T1000 (cell line): ENCODE results near the gene PNP.
"Not testable (repeated sequence)": the region's sequence is repeated elsewhere in the genome, so short reads cannot be mapped to it uniquely, and the experiment has no call there.

Experiments used
- DNase-seq: peaks from one replicate; lab custom pipeline; 2025; ENCODE audit warnings: mixed read lengths; lab: John Stamatoyannopoulos, UW

The PNP gene

GRCh38 chr14:20469242-20469889 lies at the start of gene PNP:
TSS of gene PNP (plus strand) at chr14:20469406. CDS start at chr14:20469525, 119 bp downstream.
- peak; percentile 83 for DNase-seq

GRCh38 chr14:20419419-20419818 lies 49.8 kb upstream of the PNP start:
- no peak for DNase-seq

- DNase-seq, result no peak
These were observed 47.9 kb upstream of the PNP start for GRCh38 chr14:20421267-20421666.

- DNase-seq, result no peak
These were observed 46.3 kb upstream of the PNP start for GRCh38 chr14:20422886-20423285.

- DNase-seq, result no peak
These were observed 44.4 kb upstream of the PNP start for GRCh38 chr14:20424851-20425250.

GRCh38 chr14:20427231-20428009 lies 41.8 kb upstream of the PNP start:
- no peak for DNase-seq

- DNase-seq, result no peak
These were observed 41.2 kb upstream of the PNP start for GRCh38 chr14:20428010-20428365.

GRCh38 chr14:20428802-20429201 lies 40.4 kb upstream of the PNP start:
- DNase-seq, result no peak

GRCh38 chr14:20429801-20430669 lies 39.2 kb upstream of the PNP start:
- no peak for DNase-seq

- no peak for DNase-seq
These were observed 34.3 kb upstream of the PNP start for GRCh38 chr14:20434701-20435581.

GRCh38 chr14:20435582-20436362 lies 33.4 kb upstream of the PNP start, which contains the start of gene KLHL33:
TSS of gene KLHL33 (minus strand) at chr14:20436166. CDS start at chr14:20435811, 355 bp downstream.
- no peak for DNase-seq

GRCh38 chr14:20436363-20436755 lies 32.8 kb upstream of the PNP start:
- DNase-seq, result peak; percentile 24

- DNase-seq, result no peak
These were observed 30.5 kb upstream of the PNP start for GRCh38 chr14:20438664-20439063.

GRCh38 chr14:20440465-20440864 lies 28.7 kb upstream of the PNP start:
- no peak for DNase-seq

- no peak for DNase-seq
These were observed 28.3 kb upstream of the PNP start for GRCh38 chr14:20440882-20441281.

GRCh38 chr14:20441461-20441860 lies 27.7 kb upstream of the PNP start:
- DNase-seq, result no peak

GRCh38 chr14:20443650-20444049 lies 25.6 kb upstream of the PNP start:
- DNase-seq, result not testable (repeated sequence)

- no peak for DNase-seq
These were observed 22.3 kb upstream of the PNP start for GRCh38 chr14:20446889-20447288.

- not testable (repeated sequence) for DNase-seq
These were observed 16.4 kb upstream of the PNP start for GRCh38 chr14:20452831-20453230.

- peak; percentile 94 for DNase-seq
These were observed 14.5 kb upstream of the PNP start, which contains the start of the genes APEX1 and OSGEP for GRCh38 chr14:20454516-20455354. TSS of gene APEX1 (plus strand) at chr14:20455226. CDS start at chr14:20455646, 420 bp downstream. TSS of gene OSGEP (minus strand) at chr14:20454812. CDS start at chr14:20454683, 129 bp downstream.
